H1 (cell line): ENCODE data around the gene CEMIP2. TPM values are rescaled to one million over a fixed set of nuclear protein-coding genes. Genes with fewer than 3 reads are reported as not detected.

Source experiments
- CTCF ChIA-PET: fragments of 300-600 bp; sonication (Branson Sonifier 250); formaldehyde crosslinking; loops from one replicate; lab custom pipeline; 2021; ENCODE audit not compliant: partially characterized antibody; lab: Charles Lee
- POLR2A ChIA-PET: fragments of 300-600 bp; sonication (Branson Sonifier 250); formaldehyde crosslinking; loops from one replicate; lab custom pipeline; 2021; ENCODE audit warnings: inconsistent platforms; ENCODE audit not compliant: partially characterized antibody; lab: Charles Lee
- DNase-seq, 2 experiments: peaks; one replicate each; pipeline versions ENCODE4 v3.0.0 to v3.0.0-alpha.2; 2010 to 2022; ENCODE audit warnings: low spot score in 2 of 2, low read depth in 1 of 2, mixed read lengths in 1 of 2
- FAIRE-seq: peaks from 2 replicates; lab custom pipeline; 2011; peaks lifted over from hg19 to GRCh38; lab: Jason Lieb, UNC
- H2AFZ ChIP-seq: 2 replicates; pipeline ENCODE4 v1.8.1; 2012; ENCODE audit warnings: low read length, inconsistent platforms
- H2AK5ac ChIP-seq: 2 replicates; pipeline ENCODE4 v1.6.1; 2013; ENCODE audit warnings: low read depth, low read length
- H2BK120ac ChIP-seq: replicated peaks from 2 replicates; pipeline ENCODE3; 2013; ENCODE audit warnings: low read depth, low read length, inconsistent platforms
- H2BK12ac ChIP-seq: 2 replicates; pipeline ENCODE4 v1.6.1; 2013; ENCODE audit warnings: low read depth, low read length
- H2BK15ac ChIP-seq: 2 replicates; pipeline ENCODE4 v1.6.1; 2013; ENCODE audit warnings: low read length
- H2BK20ac ChIP-seq: 2 replicates; pipeline ENCODE4 v1.6.1; 2013; ENCODE audit warnings: low read length
- H2BK5ac ChIP-seq: 2 replicates; pipeline ENCODE4 v1.6.1; 2013; ENCODE audit warnings: low read depth, low read length
- H3K14ac ChIP-seq: 2 replicates; pipeline ENCODE4 v1.6.1; 2013; ENCODE audit warnings: inconsistent platforms; ENCODE audit not compliant: insufficient read length
- H3K18ac ChIP-seq: 2 replicates; pipeline ENCODE4 v1.6.1; 2013; ENCODE audit warnings: low read length; ENCODE audit errors: extremely low read depth
- H3K23ac ChIP-seq: 2 replicates; pipeline ENCODE4 v1.6.1; 2013; ENCODE audit warnings: inconsistent platforms; ENCODE audit not compliant: insufficient read length
- H3K23me2 ChIP-seq: 2 replicates; pipeline ENCODE4 v1.6.1; 2013; ENCODE audit warnings: low read depth, low read length
- H3K27ac ChIP-seq: 2 replicates; pipeline ENCODE4 v1.6.1; 2011; ENCODE audit warnings: low read depth, low read length, inconsistent platforms
- H3K27me3 ChIP-seq, 4 experiments: replicated peaks in 1 of 4; 1 replicate in 1 of 4; 2 replicates in 3 of 4; pipeline versions ENCODE4 v1.6.1 to v1.8.1; 2011 to 2013; ENCODE audit warnings: low read length in 3 of 4, mild to moderate bottlenecking in 3 of 4, inconsistent platforms in 2 of 4, mixed read lengths in 2 of 4, moderate library complexity in 1 of 4; ENCODE audit not compliant: control insufficient read depth in 3 of 4, insufficient read depth in 3 of 4; ENCODE audit errors: extremely low read depth in 1 of 4
- H3K36me3 ChIP-seq, 4 experiments: 2 replicates each; pipeline versions ENCODE4 v1.6.1 to v1.8.1; 2011 to 2013; ENCODE audit warnings: mild to moderate bottlenecking in 4 of 4, low read length in 3 of 4, moderate library complexity in 2 of 4, control low read depth in 1 of 4, inconsistent platforms in 1 of 4; ENCODE audit not compliant: insufficient read depth in 4 of 4, control insufficient read depth in 2 of 4
- H3K4ac ChIP-seq: replicated peaks from 2 replicates; pipeline ENCODE3; 2013; ENCODE audit warnings: low read length, low read depth, mixed read lengths, inconsistent platforms; ENCODE audit not compliant: insufficient read length
- H3K4me1 ChIP-seq, 4 experiments: replicated peaks in 1 of 4; 1 replicate in 1 of 4; 2 replicates in 3 of 4; pipeline versions ENCODE4 v1.6.1 to v1.8.1; 2011 to 2013; ENCODE audit warnings: low read length in 3 of 4, inconsistent platforms in 2 of 4, mixed read lengths in 1 of 4; ENCODE audit not compliant: insufficient read depth in 4 of 4, control insufficient read depth in 3 of 4
- H3K4me2 ChIP-seq, 2 experiments: 2 replicates each; pipeline versions ENCODE4 v1.6.1 to v1.8.1; 2011 to 2013; ENCODE audit warnings: low read depth in 2 of 2, low read length in 2 of 2, control low read depth in 1 of 2, inconsistent platforms in 1 of 2, mild to moderate bottlenecking in 1 of 2; ENCODE audit not compliant: insufficient read depth in 1 of 2
- H3K4me3 ChIP-seq, 4 experiments: fragments of 200-600, 300-600 bp in 1 of 4; sonication (generic), shearing (Covaris generic), sonication (Bioruptor Twin) in 1 of 4; 2 replicates each; pipeline versions ENCODE4 v1.5.1 to v1.8.1; 2011 to 2016; ENCODE audit warnings: low read length in 4 of 4, low read depth in 3 of 4, control low read depth in 2 of 4, inconsistent platforms in 2 of 4, mild to moderate bottlenecking in 2 of 4, mixed read lengths in 1 of 4, moderate library complexity in 1 of 4; ENCODE audit not compliant: insufficient read depth in 2 of 4; ENCODE audit errors: extremely low read depth in 1 of 4
- H3K56ac ChIP-seq: replicated peaks from 2 replicates; pipeline ENCODE3; 2013; ENCODE audit warnings: low read depth, mild to moderate bottlenecking, mixed read lengths, low read length, inconsistent platforms; ENCODE audit not compliant: insufficient read length
- H3K79me1 ChIP-seq: 2 replicates; pipeline ENCODE4 v1.6.1; 2013; ENCODE audit warnings: low read depth, low read length, control low read depth
- H3K79me2 ChIP-seq, 2 experiments: 2 replicates each; pipeline versions ENCODE4 v1.6.1 to v1.8.1; 2012 to 2013; ENCODE audit warnings: low read length in 2 of 2, mild to moderate bottlenecking in 2 of 2, inconsistent platforms in 1 of 2; ENCODE audit not compliant: insufficient read depth in 2 of 2, control insufficient read depth in 1 of 2
- H3K9ac ChIP-seq, 4 experiments: replicated peaks in 1 of 4; 1 replicate in 1 of 4; 2 replicates in 3 of 4; pipeline versions ENCODE4 v1.6.1 to v1.8.1; 2011 to 2013; ENCODE audit warnings: low read depth in 3 of 4, low read length in 3 of 4, control low read depth in 2 of 4, mild to moderate bottlenecking in 2 of 4, moderate library complexity in 2 of 4, inconsistent platforms in 1 of 4; ENCODE audit errors: extremely low read depth in 1 of 4
- H3K9me3 ChIP-seq, 2 experiments: 2 replicates each; pipeline versions ENCODE4 v1.6.1 to v1.8.1; 2012 to 2013; ENCODE audit warnings: mild to moderate bottlenecking in 2 of 2, moderate library complexity in 2 of 2, control low read depth in 1 of 2, inconsistent platforms in 1 of 2, low read depth in 1 of 2, low read length in 1 of 2, mixed read lengths in 1 of 2; ENCODE audit not compliant: insufficient read depth in 2 of 2
- H4K20me1 ChIP-seq, 2 experiments: replicated peaks in 1 of 2; 2 replicates each; pipeline versions ENCODE3 to v1.8.1; 2011 to 2013; ENCODE audit warnings: inconsistent platforms in 2 of 2, low read length in 2 of 2, mild to moderate bottlenecking in 1 of 2; ENCODE audit not compliant: insufficient read depth in 2 of 2, control insufficient read depth in 1 of 2
- H4K5ac ChIP-seq: 2 replicates; pipeline ENCODE4 v1.6.1; 2013; ENCODE audit warnings: low read length, low read depth, mixed read lengths, inconsistent platforms; ENCODE audit not compliant: insufficient read length
- H4K8ac ChIP-seq: 2 replicates; pipeline ENCODE4 v1.8.0; 2013; ENCODE audit warnings: mild to moderate bottlenecking, moderate library complexity, low read length, inconsistent platforms; ENCODE audit not compliant: insufficient read depth; ENCODE audit errors: extremely low read depth
- H4K91ac ChIP-seq: replicated peaks from 2 replicates; pipeline ENCODE3; 2013; ENCODE audit warnings: low read length, mixed read lengths, inconsistent platforms; ENCODE audit not compliant: insufficient read length
- ASH2L ChIP-seq: fragments of 200-600, 300-600 bp; sonication (generic); IDR thresholded peaks from one replicate; pipeline ENCODE4 v1.7.1; 2017; ENCODE audit warnings: low read length
- ATF2 ChIP-seq: IDR thresholded peaks from 2 replicates; pipeline ENCODE4 v1.6.1; 2012; ENCODE audit warnings: low read length, inconsistent platforms
- CHD1 ChIP-seq: IDR thresholded peaks from 2 replicates; pipeline ENCODE4 v1.6.1; 2012; ENCODE audit warnings: low read depth, low read length, improper control_type of control experiment
- GTF2F1 ChIP-seq: IDR thresholded peaks from 2 replicates; pipeline ENCODE4 v1.6.1; 2012; ENCODE audit warnings: low read depth, low read length, improper control_type of control experiment, borderline replicate concordance
- MAFK ChIP-seq: IDR thresholded peaks from 2 replicates; pipeline ENCODE4 v1.6.1; 2012; ENCODE audit warnings: low read depth, mild to moderate bottlenecking, improper control_type of control experiment, low read length
- MAX ChIP-seq: IDR thresholded peaks from 2 replicates; pipeline ENCODE4 v1.6.1; 2012; ENCODE audit warnings: inconsistent platforms
- NANOG ChIP-seq: IDR thresholded peaks from 2 replicates; pipeline ENCODE4 v1.6.1; 2011; ENCODE audit warnings: low read length, low read depth, mild to moderate bottlenecking, inconsistent platforms; ENCODE audit not compliant: insufficient read depth, poor library complexity, severe bottlenecking
- NRF1 ChIP-seq: IDR thresholded peaks from 2 replicates; pipeline ENCODE4 v1.6.1; 2011; ENCODE audit warnings: mild to moderate bottlenecking, low read depth, low read length, improper control_type of control experiment
- PHF8 ChIP-seq: fragments of 200-600 bp; sonication (generic); conservative IDR thresholded peaks from 2 replicates; pipeline ENCODE4 v1.7.1; 2012; ENCODE audit warnings: low read depth, mild to moderate bottlenecking, inconsistent platforms, low read length, moderate library complexity
- RAD21 ChIP-seq, 2 experiments: IDR thresholded peaks in 1 of 2; conservative IDR thresholded peaks in 1 of 2; 2 replicates each; pipeline ENCODE4 v1.6.1; 2011; ENCODE audit warnings: low read depth in 2 of 2, low read length in 2 of 2, improper control_type of control experiment in 1 of 2, inconsistent platforms in 1 of 2, mild to moderate bottlenecking in 1 of 2, moderate library complexity in 1 of 2
- RBBP5 ChIP-seq: IDR thresholded peaks from 2 replicates; pipeline ENCODE4 v1.7.1; 2012; ENCODE audit warnings: low read depth, mild to moderate bottlenecking, inconsistent platforms, low read length, moderate library complexity, borderline replicate concordance
- SIRT6 ChIP-seq: IDR thresholded peaks from one replicate; pipeline ENCODE4 v1.7.1; 2012; ENCODE audit warnings: low read length, inconsistent platforms
- WGBS, 2 experiments: shearing (Covaris generic) in 1 of 2; methylation state at CpG; one replicate each; pipeline versions ENCODE4 v1.1.6 to v1.1.7; 2013 to 2015; ENCODE audit warnings: low lambda C conversion rate in 2 of 2, mixed read lengths in 2 of 2, inconsistent platforms in 1 of 2, low coverage in 1 of 2, missing lambda C conversion rate in 1 of 2; ENCODE audit not compliant: insufficient replicate concordance in 2 of 2, insufficient coverage in 1 of 2, insufficient read length in 1 of 2; ENCODE audit errors: extremely low coverage in 1 of 2, missing lambda C conversion rate in 1 of 2; 5-methylcytosine and 5-hydroxymethylcytosine counted together
- polyA plus RNA-seq, 7 experiments: library from polyadenylated mRNA; depleted of rRNA in 3 of 7; stranded (reverse) in 5 of 7; unstranded in 2 of 7; fragments of >200 nt in 5 of 7; fragments of 200-250 nt in 2 of 7; gene quantifications; 1 replicate in 5 of 7; 2 replicates in 1 of 7; 4 replicates in 1 of 7; pipeline versions ENCODE4 v1.2.1 to v1.2.3, GENCODE V29; 2011 to 2013; ENCODE audit warnings: missing spikeins in 2 of 7, mixed read lengths in 2 of 7
- total RNA-seq: library from RNA; stranded (reverse); fragmentation: NEBNext Ultra II Directional; extraction: Animal tissue kit (Norgen Biotek cat#: 25700); gene quantifications from 2 replicates; pipeline ENCODE4 v1.2.1, GENCODE V29; 2021

Gene CEMIP2
- total and polyA plus RNA-seq, 2 of the 8 experiments (the other 6 are each of a cell fraction or from before 2014, with no cell fraction given) = 25.2 to 52.1 TPM

GRCh38 chr9:71677209-71677608, 91.1 kb downstream of the CEMIP2 start:
- no peak overlapping the region for H4K5ac ChIP-seq
- no peaks in the 10 kb centered on the region for H3K79me1 ChIP-seq
- no peak overlapping the region for H3K9ac ChIP-seq
- peaks cover 2 to 10% of the 10 kb centered on the region in 2 experiments for H3K9me3 ChIP-seq
- H3K4me3 ChIP-seq = no peak overlapping the region
- no peaks in the 10 kb centered on the region for H3K79me2 ChIP-seq
- no peaks in the 10 kb centered on the region; a peak in 1 of 8 replicates for H3K36me3 ChIP-seq
- peaks cover 0 to 4% (median 0%) of the 10 kb centered on the region in 4 experiments; a peak in 2 of 7 replicates for H3K4me1 ChIP-seq
- H4K20me1 ChIP-seq = no peaks in the 10 kb centered on the region
- no peak overlapping the region for H2AK5ac ChIP-seq
- FAIRE-seq (no peak), DNase-seq (no peak)
- WGBS, 2 experiments = 97% methylated on average over 1 of the region's 1 CpG; no CpG with 5 or more reads in 1 of the 2 experiments
- no peak overlapping the region for H3K18ac ChIP-seq
- ChIA-PET POLR2A (interaction anchor here (0.7 kb wide), 1 partner anchor 80 kb away, joined by 3 read pairs; no protein-coding TSS in a partner anchor), CTCF (interaction anchor here (1.1 kb wide), 1 partner anchor 321 kb away, joined by 3 read pairs; no protein-coding TSS in a partner anchor)
- H2BK12ac ChIP-seq = no peak overlapping the region
- H3K56ac ChIP-seq = no peak overlapping the region
- H3K27ac ChIP-seq = no peak overlapping the region
- H2BK15ac ChIP-seq = no peak overlapping the region
- no peak overlapping the region for H3K4me2 ChIP-seq
- no peak overlapping the region for H3K4ac ChIP-seq
- H3K23me2 ChIP-seq = no peaks in the 10 kb centered on the region
- no peak overlapping the region for H2AFZ ChIP-seq
- H3K23ac ChIP-seq = no peak overlapping the region
- H2BK120ac ChIP-seq = no peak overlapping the region
- no peak overlapping the region for H3K14ac ChIP-seq
- no peak overlapping the region for H2BK5ac ChIP-seq
- no peak overlapping the region for H4K91ac ChIP-seq
- no peak overlapping the region for H2BK20ac ChIP-seq
- H4K8ac ChIP-seq = no peak overlapping the region
- H3K27me3 ChIP-seq = no peaks in the 10 kb centered on the region
- TF ChIP-seq ASH2L (no peak), CHD1 (no peak), PHF8 (no peak), GTF2F1 (no peak), SIRT6 (no peak), MAX (no peak), NANOG (no peak), RAD21 (IDR thresholded peaks at IDR 0.05 in 1 of 2, conservative IDR thresholded peaks at IDR 0.05 in 1 of 2; ENCODE audit: low read depth in 2 of 2, low read length in 2 of 2) (no peak), NRF1 (no peak), RBBP5 (no peak), ATF2 (no peak), MAFK (no peak)
